Measurements from ENCODE around the gene PITPNB. TPM values are rescaled to one million over a fixed set of nuclear protein-coding genes. Genes with fewer than 3 reads are reported as not detected.
A peak's percentile ranks its signal among the peaks of the same experiment; 100 is the strongest.

Gene PITPNB
- polyA plus RNA-seq, 4 donors: 13.2 to 47.5 (median 22.8) TPM

- WGBS, 3 donors: 88 to 95% (median 90%) methylated on average over 7 of the region's 7 CpGs
- Histone ChIP-seq H3K4me3 (ENCODE audit: low read depth in 1 of 3, low read length in 3 of 3) (no peak overlapping the region), H3K36me3 (ENCODE audit: control insufficient read depth in 3 of 3, insufficient read depth in 2 of 3, low read depth in 1 of 3, low read length in 3 of 3) (peaks cover 24 to 36% (median 34%) of the 10 kb centered on the region in 3 donors), H3K27ac (ENCODE audit: low read depth in 1 of 3, low read length in 2 of 3) (no peak overlapping the region), H3K27me3 (ENCODE audit: control insufficient read depth in 3 of 3, insufficient read depth in 3 of 3, low read length in 3 of 3) (no peaks in the 10 kb centered on the region), H3K9me3 (ENCODE audit: control insufficient read depth in 2 of 2, insufficient read depth in 1 of 2, low read depth in 1 of 2, low read length in 1 of 2) (no peaks in the 10 kb centered on the region), H3K4me1 (ENCODE audit: control insufficient read depth in 3 of 3, insufficient read depth in 2 of 3, low read depth in 1 of 3, low read length in 2 of 3) (peaks cover 0 to 22% (median 5%) of the 10 kb centered on the region in 3 donors)
- FAIRE-seq (no peak), DNase-seq (no peak)
Observed at GRCh38 chr22:27851974-27852746, 66.9 kb downstream of the PITPNB start.

GRCh38 chr22:27850000-27850521 is 69.0 kb downstream of the PITPNB start:
- Histone ChIP-seq H3K36me3 (ENCODE audit: control insufficient read depth in 3 of 3, insufficient read depth in 2 of 3, low read depth in 1 of 3, low read length in 3 of 3) (peaks cover 22 to 32% (median 22%) of the 10 kb centered on the region in 3 donors), H3K27ac (ENCODE audit: low read depth in 1 of 3, low read length in 2 of 3) (peak overlapping the region in 1 of 3 donors; percentile 10), H3K4me1 (ENCODE audit: control insufficient read depth in 3 of 3, insufficient read depth in 2 of 3, low read depth in 1 of 3, low read length in 2 of 3) (peaks cover 0 to 12% (median 0%) of the 10 kb centered on the region in 3 donors), H3K4me3 (ENCODE audit: low read depth in 1 of 3, low read length in 3 of 3) (no peak overlapping the region), H3K27me3 (ENCODE audit: control insufficient read depth in 3 of 3, insufficient read depth in 3 of 3, low read length in 3 of 3) (no peaks in the 10 kb centered on the region), H3K9me3 (ENCODE audit: control insufficient read depth in 2 of 2, insufficient read depth in 1 of 2, low read depth in 1 of 2, low read length in 1 of 2) (no peaks in the 10 kb centered on the region)
- 48 to 85% (median 77%) methylated on average over 6 of the region's 6 CpGs for WGBS, 3 donors
- no peak for DNase-seq
- FAIRE-seq: no peak

GRCh38 chr22:27848005-27848404 is 71.1 kb downstream of the PITPNB start:
- FAIRE-seq: no peak

GRCh38 chr22:27846910-27847309 is 72.1 kb downstream of the PITPNB start:
- Histone ChIP-seq H3K4me3 (ENCODE audit: low read depth in 1 of 3, low read length in 3 of 3) (no peak overlapping the region), H3K9me3 (ENCODE audit: control insufficient read depth in 2 of 2, insufficient read depth in 1 of 2, low read depth in 1 of 2, low read length in 1 of 2) (no peaks in the 10 kb centered on the region), H3K27me3 (ENCODE audit: control insufficient read depth in 3 of 3, insufficient read depth in 3 of 3, low read length in 3 of 3) (no peaks in the 10 kb centered on the region), H3K36me3 (ENCODE audit: control insufficient read depth in 3 of 3, insufficient read depth in 2 of 3, low read depth in 1 of 3, low read length in 3 of 3) (peaks cover 9 to 29% (median 11%) of the 10 kb centered on the region in 3 donors), H3K4me1 (ENCODE audit: control insufficient read depth in 3 of 3, insufficient read depth in 2 of 3, low read depth in 1 of 3, low read length in 2 of 3) (peaks cover 0 to 17% (median 0%) of the 10 kb centered on the region in 3 donors), H3K27ac (ENCODE audit: low read depth in 1 of 3, low read length in 2 of 3) (no peak overlapping the region)
- FAIRE-seq (no peak), DNase-seq (no peak)
- 87 to 94% (median 93%) methylated on average over 9 of the region's 9 CpGs for WGBS, 3 donors

More at GRCh38 chr22:27848005-27848404, 71.1 kb downstream of the PITPNB start:
- peaks cover 13 to 35% (median 15%) of the 10 kb centered on the region in 3 donors for H3K36me3 ChIP-seq (ENCODE audit: control insufficient read depth in 3 of 3, insufficient read depth in 2 of 3, low read depth in 1 of 3, low read length in 3 of 3)
- DNase-seq: no peak
- WGBS, 3 donors: 90 to 91% (median 91%) methylated on average over 1 of the region's 1 CpG
- no peaks in the 10 kb centered on the region for H3K27me3 ChIP-seq (ENCODE audit: control insufficient read depth in 3 of 3, insufficient read depth in 3 of 3, low read length in 3 of 3)
- no peak overlapping the region for H3K27ac ChIP-seq (ENCODE audit: low read depth in 1 of 3, low read length in 2 of 3)
- no peak overlapping the region for H3K4me3 ChIP-seq (ENCODE audit: low read depth in 1 of 3, low read length in 3 of 3)
- H3K4me1 ChIP-seq (ENCODE audit: control insufficient read depth in 3 of 3, insufficient read depth in 2 of 3, low read depth in 1 of 3, low read length in 2 of 3): peaks cover 0 to 16% (median 0%) of the 10 kb centered on the region in 3 donors
- no peaks in the 10 kb centered on the region for H3K9me3 ChIP-seq (ENCODE audit: control insufficient read depth in 2 of 2, insufficient read depth in 1 of 2, low read depth in 1 of 2, low read length in 1 of 2)

GRCh38 chr22:27846248-27846757 is 72.8 kb downstream of the PITPNB start:
- Histone ChIP-seq H3K9me3 (ENCODE audit: control insufficient read depth in 2 of 2, insufficient read depth in 1 of 2, low read depth in 1 of 2, low read length in 1 of 2) (no peaks in the 10 kb centered on the region), H3K36me3 (ENCODE audit: control insufficient read depth in 3 of 3, insufficient read depth in 2 of 3, low read depth in 1 of 3, low read length in 3 of 3) (peaks cover 6 to 28% (median 6%) of the 10 kb centered on the region in 3 donors), H3K4me3 (ENCODE audit: low read depth in 1 of 3, low read length in 3 of 3) (no peak overlapping the region), H3K4me1 (ENCODE audit: control insufficient read depth in 3 of 3, insufficient read depth in 2 of 3, low read depth in 1 of 3, low read length in 2 of 3) (peaks cover 0 to 17% (median 0%) of the 10 kb centered on the region in 3 donors), H3K27ac (ENCODE audit: low read depth in 1 of 3, low read length in 2 of 3) (no peak overlapping the region), H3K27me3 (ENCODE audit: control insufficient read depth in 3 of 3, insufficient read depth in 3 of 3, low read length in 3 of 3) (no peaks in the 10 kb centered on the region)
- no peak for DNase-seq
- FAIRE-seq: no peak
- WGBS, 3 donors: 88 to 95% (median 93%) methylated on average over 5 of the region's 5 CpGs

GRCh38 chr22:27845644-27846043 is 73.4 kb downstream of the PITPNB start:
- H3K27me3 ChIP-seq (ENCODE audit: control insufficient read depth in 3 of 3, insufficient read depth in 3 of 3, low read length in 3 of 3): no peaks in the 10 kb centered on the region
- DNase-seq (peak in 1 of 2 donors; percentile 48), FAIRE-seq (no peak)
- H3K4me3 ChIP-seq (ENCODE audit: low read depth in 1 of 3, low read length in 3 of 3): no peak overlapping the region
- 62 to 70% (median 66%) methylated on average over 7 of the region's 7 CpGs for WGBS, 3 donors
- H3K9me3 ChIP-seq (ENCODE audit: control insufficient read depth in 2 of 2, insufficient read depth in 1 of 2, low read depth in 1 of 2, low read length in 1 of 2): no peaks in the 10 kb centered on the region
- peak overlapping the region in 1 of 3 donors; percentile 3 for H3K27ac ChIP-seq (ENCODE audit: low read depth in 1 of 3, low read length in 2 of 3)
- peaks cover 0 to 17% (median 0%) of the 10 kb centered on the region in 3 donors for H3K4me1 ChIP-seq (ENCODE audit: control insufficient read depth in 3 of 3, insufficient read depth in 2 of 3, low read depth in 1 of 3, low read length in 2 of 3)
- peaks cover 4 to 25% (median 6%) of the 10 kb centered on the region in 3 donors for H3K36me3 ChIP-seq (ENCODE audit: control insufficient read depth in 3 of 3, insufficient read depth in 2 of 3, low read depth in 1 of 3, low read length in 3 of 3)

GRCh38 chr22:27844656-27845591 is 74.1 kb downstream of the PITPNB start:
- Histone ChIP-seq H3K27me3 (ENCODE audit: control insufficient read depth in 3 of 3, insufficient read depth in 3 of 3, low read length in 3 of 3) (no peaks in the 10 kb centered on the region), H3K9me3 (ENCODE audit: control insufficient read depth in 2 of 2, insufficient read depth in 1 of 2, low read depth in 1 of 2, low read length in 1 of 2) (no peaks in the 10 kb centered on the region), H3K4me1 (ENCODE audit: control insufficient read depth in 3 of 3, insufficient read depth in 2 of 3, low read depth in 1 of 3, low read length in 2 of 3) (peaks cover 0 to 17% (median 0%) of the 10 kb centered on the region in 3 donors), H3K4me3 (ENCODE audit: low read depth in 1 of 3, low read length in 3 of 3) (no peak overlapping the region), H3K36me3 (ENCODE audit: control insufficient read depth in 3 of 3, insufficient read depth in 2 of 3, low read depth in 1 of 3, low read length in 3 of 3) (peaks cover 2 to 22% (median 2%) of the 10 kb centered on the region in 3 donors), H3K27ac (ENCODE audit: low read depth in 1 of 3, low read length in 2 of 3) (peak overlapping the region in 1 of 3 donors; percentile 3)
- no peak for FAIRE-seq
- DNase-seq: no peak
- WGBS, 3 donors: 88 to 90% (median 90%) methylated on average over 20 of the region's 20 CpGs

- FAIRE-seq: no peak
Observed at GRCh38 chr22:27844256-27844655, 74.8 kb downstream of the PITPNB start.

More at GRCh38 chr22:27844256-27844655, 74.8 kb downstream of the PITPNB start:
- Histone ChIP-seq H3K36me3 (ENCODE audit: control insufficient read depth in 3 of 3, insufficient read depth in 2 of 3, low read depth in 1 of 3, low read length in 3 of 3) (peaks cover 0 to 19% (median 0%) of the 10 kb centered on the region in 3 donors), H3K27ac (ENCODE audit: low read depth in 1 of 3, low read length in 2 of 3) (no peak overlapping the region), H3K9me3 (ENCODE audit: control insufficient read depth in 2 of 2, insufficient read depth in 1 of 2, low read depth in 1 of 2, low read length in 1 of 2) (no peaks in the 10 kb centered on the region), H3K4me1 (ENCODE audit: control insufficient read depth in 3 of 3, insufficient read depth in 2 of 3, low read depth in 1 of 3, low read length in 2 of 3) (peaks cover 0 to 17% (median 0%) of the 10 kb centered on the region in 3 donors), H3K4me3 (ENCODE audit: low read depth in 1 of 3, low read length in 3 of 3) (no peak overlapping the region), H3K27me3 (ENCODE audit: control insufficient read depth in 3 of 3, insufficient read depth in 3 of 3, low read length in 3 of 3) (no peaks in the 10 kb centered on the region)
- no peak for DNase-seq
- 87 to 93% (median 92%) methylated on average over 6 of the region's 6 CpGs for WGBS, 3 donors

Measured in small intestine (tissue), 7 donors.